ENCODE measurements around the gene RNU6-1.

The RNU6-1 gene

DNA sequence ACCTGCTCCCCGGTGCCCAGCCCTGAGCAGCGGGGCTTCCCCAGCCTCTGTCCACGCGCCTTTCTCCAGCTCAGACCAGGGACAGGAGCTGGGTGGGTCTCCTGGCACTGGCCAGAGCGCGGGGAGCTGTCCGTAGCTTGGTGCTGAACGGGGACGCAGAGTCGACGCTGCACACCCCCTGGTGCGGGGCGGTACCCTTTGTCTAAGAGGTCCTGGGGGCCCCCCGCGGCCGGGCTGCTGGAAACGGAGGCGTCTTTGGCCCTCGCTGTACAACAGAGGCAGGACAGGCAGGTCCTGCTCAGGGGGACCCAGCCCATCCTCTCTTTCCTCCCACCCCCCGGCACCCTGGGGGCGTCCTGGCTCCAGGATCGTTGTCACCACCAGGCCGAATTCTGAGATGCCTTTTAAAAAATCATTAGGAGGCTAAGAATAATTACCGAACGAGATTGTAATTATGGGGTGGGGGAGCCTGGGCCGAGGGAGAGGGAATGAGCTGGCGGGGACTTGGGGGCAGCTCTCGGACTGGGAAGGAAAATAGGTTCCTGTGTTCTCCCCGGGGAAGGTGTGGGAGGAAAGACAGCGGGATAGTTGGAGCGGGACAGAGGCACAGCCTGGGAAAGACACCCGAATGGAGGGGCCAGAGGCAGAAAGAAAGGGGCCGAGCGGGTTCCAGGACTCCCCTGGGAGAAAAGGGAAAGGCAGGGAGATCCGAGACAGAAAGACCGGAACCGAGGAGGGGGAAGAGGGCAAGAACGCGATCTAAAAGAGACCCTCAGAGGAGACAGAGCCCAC lies 18.7 kb downstream of the RNU6-1 start:
- no peak for DNase-seq (ENCODE audit: extremely low read depth, insufficient read length)
- no peak overlapping the region for H3K4me3 ChIP-seq (replicated peaks; ENCODE audit: low read depth, low read length)
- H3K27me3 ChIP-seq (replicated peaks; ENCODE audit: control insufficient read depth, insufficient read depth, low read length) = peaks cover 14% of the 10 kb centered on the region

DNA sequence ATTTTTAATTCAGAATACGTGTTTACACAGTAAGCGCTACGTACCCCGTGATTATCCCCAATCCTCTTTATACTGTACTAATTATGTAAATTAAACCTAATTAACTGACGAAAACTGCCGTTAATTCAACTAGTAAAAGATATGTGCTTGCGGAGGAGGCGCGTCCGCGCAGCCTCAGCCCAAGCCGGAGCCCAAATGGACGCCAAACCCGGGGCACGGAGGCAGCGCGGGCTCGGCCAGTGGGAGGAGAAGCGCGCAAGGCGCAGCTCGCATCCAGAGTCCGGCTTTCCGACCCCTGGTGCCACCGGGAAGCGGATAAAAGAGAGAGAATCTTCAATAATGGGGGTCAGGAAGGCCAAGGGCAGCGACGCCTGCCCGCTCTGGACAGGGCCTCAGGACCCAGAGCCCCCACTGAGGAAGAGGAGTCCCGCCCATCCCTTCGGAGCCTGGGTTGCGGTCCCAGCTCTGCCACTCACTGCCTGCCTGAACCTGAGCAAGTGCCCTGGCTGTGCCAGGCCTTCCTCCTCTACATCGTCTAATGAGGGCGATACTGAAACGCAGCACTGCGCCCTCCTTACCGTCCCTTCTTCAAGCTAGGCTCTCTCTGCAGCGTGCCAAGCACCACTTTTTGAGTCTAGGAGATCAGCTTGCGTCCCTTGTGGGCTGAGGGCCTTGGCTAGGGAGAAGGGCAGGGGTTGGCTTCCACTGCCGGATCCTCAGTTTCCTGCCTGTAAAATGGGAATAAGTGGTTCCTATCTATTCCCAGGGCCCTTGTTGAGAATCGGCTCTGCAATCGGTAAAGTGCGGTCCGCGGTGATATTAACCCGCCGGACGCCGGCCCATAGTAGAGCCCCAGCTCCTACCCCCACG lies 19.5 kb downstream of the RNU6-1 start:
- Histone ChIP-seq H3K36me3 (ENCODE audit: control insufficient read depth, insufficient read depth, low read length) (no peaks in the 10 kb centered on the region), H3K27me3 (replicated peaks; ENCODE audit: control insufficient read depth, insufficient read depth, low read length) (peaks cover 14% of the 10 kb centered on the region), H3K4me3 (replicated peaks; ENCODE audit: low read depth, low read length) (no peak overlapping the region)
- TF ChIP-seq, protein P1, sequence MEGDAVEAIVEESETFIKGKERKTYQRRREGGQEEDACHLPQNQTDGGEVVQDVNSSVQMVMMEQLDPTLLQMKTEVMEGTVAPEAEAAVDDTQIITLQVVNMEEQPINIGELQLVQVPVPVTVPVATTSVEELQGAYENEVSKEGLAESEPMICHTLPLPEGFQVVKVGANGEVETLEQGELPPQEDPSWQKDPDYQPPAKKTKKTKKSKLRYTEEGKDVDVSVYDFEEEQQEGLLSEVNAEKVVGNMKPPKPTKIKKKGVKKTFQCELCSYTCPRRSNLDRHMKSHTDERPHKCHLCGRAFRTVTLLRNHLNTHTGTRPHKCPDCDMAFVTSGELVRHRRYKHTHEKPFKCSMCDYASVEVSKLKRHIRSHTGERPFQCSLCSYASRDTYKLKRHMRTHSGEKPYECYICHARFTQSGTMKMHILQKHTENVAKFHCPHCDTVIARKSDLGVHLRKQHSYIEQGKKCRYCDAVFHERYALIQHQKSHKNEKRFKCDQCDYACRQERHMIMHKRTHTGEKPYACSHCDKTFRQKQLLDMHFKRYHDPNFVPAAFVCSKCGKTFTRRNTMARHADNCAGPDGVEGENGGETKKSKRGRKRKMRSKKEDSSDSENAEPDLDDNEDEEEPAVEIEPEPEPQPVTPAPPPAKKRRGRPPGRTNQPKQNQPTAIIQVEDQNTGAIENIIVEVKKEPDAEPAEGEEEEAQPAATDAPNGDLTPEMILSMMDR (IDR thresholded peaks at IDR 0.05; ENCODE audit: insufficient read depth, low read length, poor library complexity, severe bottlenecking) = no peak
- DNase-seq (ENCODE audit: extremely low read depth, insufficient read length) = no peak

More for the DNA sequence above, 18.7 kb downstream of the RNU6-1 start:
- no peaks in the 10 kb centered on the region for H3K36me3 ChIP-seq (ENCODE audit: control insufficient read depth, insufficient read depth, low read length)
- TF ChIP-seq, protein P1 (IDR thresholded peaks at IDR 0.05; ENCODE audit: insufficient read depth, low read length, poor library complexity, severe bottlenecking) = no peak

DNA sequence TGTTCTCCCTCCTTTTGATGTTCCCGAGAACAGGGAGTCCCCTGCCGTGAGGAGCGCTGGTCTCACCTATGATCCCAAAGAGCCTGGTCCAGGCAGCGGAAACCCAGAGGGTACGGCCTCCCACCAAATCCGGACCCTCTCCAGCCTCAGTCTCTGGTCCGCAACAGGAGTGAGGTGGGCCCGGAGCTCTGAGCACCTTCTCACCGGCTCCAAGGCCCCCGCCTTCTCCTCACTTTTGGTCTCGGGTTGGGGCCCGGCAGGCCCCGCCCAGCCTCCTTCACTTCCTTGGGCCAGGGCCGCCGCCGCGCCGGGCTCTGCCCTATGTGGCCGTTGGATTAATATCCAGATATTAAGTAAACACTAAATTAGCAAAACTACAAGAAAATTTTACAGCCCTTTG lies 20.2 kb downstream of the RNU6-1 start:
- H3K27me3 ChIP-seq (replicated peaks; ENCODE audit: control insufficient read depth, insufficient read depth, low read length) = peaks cover 13% of the 10 kb centered on the region
- no peak overlapping the region for H3K4me3 ChIP-seq (replicated peaks; ENCODE audit: low read depth, low read length)
- TF ChIP-seq, protein P1 (IDR thresholded peaks at IDR 0.05; ENCODE audit: insufficient read depth, low read length, poor library complexity, severe bottlenecking) = no peak
- no peak for DNase-seq (ENCODE audit: extremely low read depth, insufficient read length)
- no peaks in the 10 kb centered on the region for H3K36me3 ChIP-seq (ENCODE audit: control insufficient read depth, insufficient read depth, low read length)

DNA sequence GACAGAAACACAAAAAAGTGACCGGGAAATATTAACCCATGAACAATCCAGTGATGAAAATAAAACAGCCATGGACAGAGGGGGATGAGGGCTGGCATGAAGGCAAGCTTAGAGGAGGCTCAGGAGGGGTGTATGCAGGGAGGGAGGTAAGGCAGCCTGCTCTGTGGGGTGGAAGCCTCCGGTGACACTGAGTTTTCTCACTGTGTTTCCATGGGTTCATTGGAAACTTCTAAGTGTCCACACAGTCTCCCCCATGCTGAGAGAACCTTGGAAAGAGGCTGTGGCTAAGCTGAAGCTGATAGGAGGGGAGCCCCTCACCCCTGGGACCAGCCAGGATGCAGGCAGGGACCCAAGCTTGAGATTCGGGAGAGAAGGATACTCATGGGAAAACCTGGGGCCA lies 21.4 kb downstream of the RNU6-1 start:
- Histone ChIP-seq H3K4me3 (replicated peaks; ENCODE audit: low read depth, low read length) (no peak overlapping the region), H3K27me3 (replicated peaks; ENCODE audit: control insufficient read depth, insufficient read depth, low read length) (peaks cover 12% of the 10 kb centered on the region)
- no peak for DNase-seq (ENCODE audit: extremely low read depth, insufficient read length)

GRCh38 chr15:67816668-67817067 lies 23.2 kb downstream of the RNU6-1 start:
- TF ChIP-seq, protein P1 (IDR thresholded peaks at IDR 0.05; ENCODE audit: insufficient read depth, low read length, poor library complexity, severe bottlenecking) = no peak
- DNase-seq (ENCODE audit: extremely low read depth, insufficient read length) = no peak
- Histone ChIP-seq H3K27me3 (replicated peaks; ENCODE audit: control insufficient read depth, insufficient read depth, low read length) (peaks cover 7% of the 10 kb centered on the region), H3K4me3 (replicated peaks; ENCODE audit: low read depth, low read length) (no peak overlapping the region), H3K36me3 (ENCODE audit: control insufficient read depth, insufficient read depth, low read length) (no peaks in the 10 kb centered on the region)

More for the DNA sequence above, 21.4 kb downstream of the RNU6-1 start:
- TF ChIP-seq, protein P1 (IDR thresholded peaks at IDR 0.05; ENCODE audit: insufficient read depth, low read length, poor library complexity, severe bottlenecking) = no peak
- no peaks in the 10 kb centered on the region for H3K36me3 ChIP-seq (ENCODE audit: control insufficient read depth, insufficient read depth, low read length)

All from GM06990 (cell line).